ENCODE results near the gene PIP4P1.

PIP4P1 gene

GRCh38 chr14:20494935-20495766 is 33.9 kb upstream of the PIP4P1 start:
- DNase-seq (ENCODE audit: low read depth, low spot score): no peak
- WGBS (ENCODE audit: insufficient coverage, insufficient read length): no CpG with 5 or more reads among the region's 8 CpGs
- H3K27ac ChIP-seq (ENCODE audit: low read length): no peak overlapping the region

GRCh38 chr14:20493634-20494033 is 32.4 kb upstream of the PIP4P1 start:
- Histone ChIP-seq H3K27ac (ENCODE audit: low read length) (no peak overlapping the region), H3K9me3 (ENCODE audit: control insufficient read depth, insufficient read depth, low read length) (no peaks in the 10 kb centered on the region; the same call in 1 of the 2 replicates), H3K36me3 (ENCODE audit: control insufficient read depth, insufficient read depth, low read length) (no peaks in the 10 kb centered on the region), H3K27me3 (ENCODE audit: control insufficient read depth, insufficient read depth, low read length) (no peaks in the 10 kb centered on the region), H3K4me3 (ENCODE audit: low read length) (no peak overlapping the region), H3K4me1 (ENCODE audit: control insufficient read depth, insufficient read depth, low read length) (no peaks in the 10 kb centered on the region)
- DNase-seq (ENCODE audit: low read depth, low spot score): no peak
- WGBS (ENCODE audit: insufficient coverage, insufficient read length): no CpG with 5 or more reads among the region's 2 CpGs

More at GRCh38 chr14:20494935-20495766, 33.9 kb upstream of the PIP4P1 start:
- Histone ChIP-seq H3K4me3 (ENCODE audit: low read length) (no peak overlapping the region), H3K27me3 (ENCODE audit: control insufficient read depth, insufficient read depth, low read length) (no peaks in the 10 kb centered on the region), H3K4me1 (ENCODE audit: control insufficient read depth, insufficient read depth, low read length) (no peaks in the 10 kb centered on the region), H3K36me3 (ENCODE audit: control insufficient read depth, insufficient read depth, low read length) (no peaks in the 10 kb centered on the region), H3K9me3 (ENCODE audit: control insufficient read depth, insufficient read depth, low read length) (no peaks in the 10 kb centered on the region; the same call in 1 of the 2 replicates)

- DNase-seq (ENCODE audit: low read depth, low spot score): no peak
- WGBS (ENCODE audit: insufficient coverage, insufficient read length): no CpG with 5 or more reads among the region's 4 CpGs
- Histone ChIP-seq H3K9me3 (ENCODE audit: control insufficient read depth, insufficient read depth, low read length) (no peaks in the 10 kb centered on the region; the same call in 1 of the 2 replicates), H3K36me3 (ENCODE audit: control insufficient read depth, insufficient read depth, low read length) (no peaks in the 10 kb centered on the region), H3K4me3 (ENCODE audit: low read length) (no peak overlapping the region), H3K4me1 (ENCODE audit: control insufficient read depth, insufficient read depth, low read length) (no peaks in the 10 kb centered on the region), H3K27me3 (ENCODE audit: control insufficient read depth, insufficient read depth, low read length) (no peaks in the 10 kb centered on the region), H3K27ac (ENCODE audit: low read length) (no peak overlapping the region)
Measured at GRCh38 chr14:20492486-20492885, 31.3 kb upstream of the PIP4P1 start.

- Histone ChIP-seq H3K27me3 (ENCODE audit: control insufficient read depth, insufficient read depth, low read length) (no peaks in the 10 kb centered on the region), H3K9me3 (ENCODE audit: control insufficient read depth, insufficient read depth, low read length) (no peaks in the 10 kb centered on the region; the same call in 1 of the 2 replicates), H3K4me1 (ENCODE audit: control insufficient read depth, insufficient read depth, low read length) (no peaks in the 10 kb centered on the region), H3K27ac (ENCODE audit: low read length) (no peak overlapping the region), H3K4me3 (ENCODE audit: low read length) (no peak overlapping the region), H3K36me3 (ENCODE audit: control insufficient read depth, insufficient read depth, low read length) (no peaks in the 10 kb centered on the region)
- no peak for DNase-seq (ENCODE audit: low read depth, low spot score)
- WGBS (ENCODE audit: insufficient coverage, insufficient read length): no CpG with 5 or more reads among the region's 6 CpGs
Measured at GRCh38 chr14:20490563-20490962, 29.3 kb upstream of the PIP4P1 start.

- no peak for DNase-seq (ENCODE audit: low read depth, low spot score)
Measured at GRCh38 chr14:20489093-20489994, 28.1 kb upstream of the PIP4P1 start.

GRCh38 chr14:20487396-20487725 is 26.1 kb upstream of the PIP4P1 start:
- Histone ChIP-seq H3K4me1 (ENCODE audit: control insufficient read depth, insufficient read depth, low read length) (peaks cover 2% of the 10 kb centered on the region; the same call in 1 of the 2 replicates), H3K36me3 (ENCODE audit: control insufficient read depth, insufficient read depth, low read length) (no peaks in the 10 kb centered on the region), H3K27me3 (ENCODE audit: control insufficient read depth, insufficient read depth, low read length) (no peaks in the 10 kb centered on the region), H3K27ac (ENCODE audit: low read length) (no peak overlapping the region), H3K4me3 (ENCODE audit: low read length) (no peak overlapping the region), H3K9me3 (ENCODE audit: control insufficient read depth, insufficient read depth, low read length) (no peaks in the 10 kb centered on the region)
- DNase-seq (ENCODE audit: low read depth, low spot score): no peak

More at GRCh38 chr14:20489093-20489994, 28.1 kb upstream of the PIP4P1 start:
- no peaks in the 10 kb centered on the region for H3K27me3 ChIP-seq (ENCODE audit: control insufficient read depth, insufficient read depth, low read length)
- no CpG with 5 or more reads among the region's 6 CpGs for WGBS (ENCODE audit: insufficient coverage, insufficient read length)
- H3K9me3 ChIP-seq (ENCODE audit: control insufficient read depth, insufficient read depth, low read length): no peaks in the 10 kb centered on the region
- H3K36me3 ChIP-seq (ENCODE audit: control insufficient read depth, insufficient read depth, low read length): no peaks in the 10 kb centered on the region
- peaks cover 2% of the 10 kb centered on the region; the same call in 1 of the 2 replicates for H3K4me1 ChIP-seq (ENCODE audit: control insufficient read depth, insufficient read depth, low read length)
- H3K27ac ChIP-seq (ENCODE audit: low read length): no peak overlapping the region
- H3K4me3 ChIP-seq (ENCODE audit: low read length): no peak overlapping the region

- peaks cover 2% of the 10 kb centered on the region; the same call in 1 of the 2 replicates for H3K4me1 ChIP-seq (ENCODE audit: control insufficient read depth, insufficient read depth, low read length)
- H3K4me3 ChIP-seq (ENCODE audit: low read length): no peak overlapping the region
- DNase-seq (ENCODE audit: low read depth, low spot score): no peak
- H3K27ac ChIP-seq (ENCODE audit: low read length): no peak overlapping the region
- no CpG with 5 or more reads among the region's 8 CpGs for WGBS (ENCODE audit: insufficient coverage, insufficient read length)
- H3K27me3 ChIP-seq (ENCODE audit: control insufficient read depth, insufficient read depth, low read length): no peaks in the 10 kb centered on the region
- H3K36me3 ChIP-seq (ENCODE audit: control insufficient read depth, insufficient read depth, low read length): no peaks in the 10 kb centered on the region
- H3K9me3 ChIP-seq (ENCODE audit: control insufficient read depth, insufficient read depth, low read length): no peaks in the 10 kb centered on the region
Measured at GRCh38 chr14:20486684-20487395, 25.6 kb upstream of the PIP4P1 start.

- no peaks in the 10 kb centered on the region for H3K9me3 ChIP-seq (ENCODE audit: control insufficient read depth, insufficient read depth, low read length)
- no peak overlapping the region for H3K4me3 ChIP-seq (ENCODE audit: low read length)
- no peaks in the 10 kb centered on the region for H3K36me3 ChIP-seq (ENCODE audit: control insufficient read depth, insufficient read depth, low read length)
- no peak for DNase-seq (ENCODE audit: low read depth, low spot score)
- no peaks in the 10 kb centered on the region for H3K27me3 ChIP-seq (ENCODE audit: control insufficient read depth, insufficient read depth, low read length)
- H3K4me1 ChIP-seq (ENCODE audit: control insufficient read depth, insufficient read depth, low read length): peaks cover 2% of the 10 kb centered on the region; the same call in 1 of the 2 replicates
- WGBS (ENCODE audit: insufficient coverage, insufficient read length): no CpG with 5 or more reads among the region's 7 CpGs
- no peak overlapping the region for H3K27ac ChIP-seq (ENCODE audit: low read length)
Measured at GRCh38 chr14:20485900-20486299, 24.7 kb upstream of the PIP4P1 start.

- DNase-seq (ENCODE audit: low read depth, low spot score): no peak
- Histone ChIP-seq H3K4me1 (ENCODE audit: control insufficient read depth, insufficient read depth, low read length) (peaks cover 2% of the 10 kb centered on the region; the same call in 1 of the 2 replicates), H3K9me3 (ENCODE audit: control insufficient read depth, insufficient read depth, low read length) (no peaks in the 10 kb centered on the region), H3K4me3 (ENCODE audit: low read length) (no peak overlapping the region), H3K36me3 (ENCODE audit: control insufficient read depth, insufficient read depth, low read length) (peaks cover 3% of the 10 kb centered on the region; the same call in 1 of the 2 replicates), H3K27ac (ENCODE audit: low read length) (no peak overlapping the region), H3K27me3 (ENCODE audit: control insufficient read depth, insufficient read depth, low read length) (no peaks in the 10 kb centered on the region)
- whole genome bisulfite sequencing (ENCODE audit: insufficient coverage, insufficient read length): no CpG with 5 or more reads among the region's 5 CpGs
Measured at GRCh38 chr14:20482382-20482781, 21.1 kb upstream of the PIP4P1 start.

GRCh38 chr14:20478894-20479293 is 17.7 kb upstream of the PIP4P1 start:
- Histone ChIP-seq H3K36me3 (ENCODE audit: control insufficient read depth, insufficient read depth, low read length) (peaks cover 24% of the 10 kb centered on the region; the same call in 1 of the 2 replicates), H3K27ac (ENCODE audit: low read length) (no peak overlapping the region), H3K4me1 (ENCODE audit: control insufficient read depth, insufficient read depth, low read length) (no peaks in the 10 kb centered on the region), H3K27me3 (ENCODE audit: control insufficient read depth, insufficient read depth, low read length) (no peaks in the 10 kb centered on the region), H3K4me3 (ENCODE audit: low read length) (no peak overlapping the region), H3K9me3 (ENCODE audit: control insufficient read depth, insufficient read depth, low read length) (no peaks in the 10 kb centered on the region; the same call in 1 of the 2 replicates)
- no peak for DNase-seq (ENCODE audit: low read depth, low spot score)
- WGBS (ENCODE audit: insufficient coverage, insufficient read length): no CpG with 5 or more reads among the region's 2 CpGs
